Subcutaneous adipose tissue (tissue), 4 donors: Measurements from ENCODE around the gene APOL3. TPM values are rescaled to one million over a fixed set of nuclear protein-coding genes. Genes with fewer than 3 reads are reported as not detected.

Experiments
- total RNA-seq, 4 donors: library from RNA; depleted of rRNA; stranded (reverse); fragments of >200 nt; gene quantifications; one replicate each; pipeline ENCODE4 v1.1.0, GENCODE V29; 2016
- TF ChIP-seq, protein P1 (sequence below): fragments of 450-650 bp; IDR thresholded peaks from one replicate; pipeline ENCODE4 v1.5.1; 2016; ENCODE audit warnings: low read depth, mild to moderate bottlenecking, control low read depth, antibody characterized with exemption, moderate library complexity

The APOL3 gene
- total RNA-seq, 4 donors from 2014 or later, result 99.3 to 166 (median 121) TPM

DNA sequence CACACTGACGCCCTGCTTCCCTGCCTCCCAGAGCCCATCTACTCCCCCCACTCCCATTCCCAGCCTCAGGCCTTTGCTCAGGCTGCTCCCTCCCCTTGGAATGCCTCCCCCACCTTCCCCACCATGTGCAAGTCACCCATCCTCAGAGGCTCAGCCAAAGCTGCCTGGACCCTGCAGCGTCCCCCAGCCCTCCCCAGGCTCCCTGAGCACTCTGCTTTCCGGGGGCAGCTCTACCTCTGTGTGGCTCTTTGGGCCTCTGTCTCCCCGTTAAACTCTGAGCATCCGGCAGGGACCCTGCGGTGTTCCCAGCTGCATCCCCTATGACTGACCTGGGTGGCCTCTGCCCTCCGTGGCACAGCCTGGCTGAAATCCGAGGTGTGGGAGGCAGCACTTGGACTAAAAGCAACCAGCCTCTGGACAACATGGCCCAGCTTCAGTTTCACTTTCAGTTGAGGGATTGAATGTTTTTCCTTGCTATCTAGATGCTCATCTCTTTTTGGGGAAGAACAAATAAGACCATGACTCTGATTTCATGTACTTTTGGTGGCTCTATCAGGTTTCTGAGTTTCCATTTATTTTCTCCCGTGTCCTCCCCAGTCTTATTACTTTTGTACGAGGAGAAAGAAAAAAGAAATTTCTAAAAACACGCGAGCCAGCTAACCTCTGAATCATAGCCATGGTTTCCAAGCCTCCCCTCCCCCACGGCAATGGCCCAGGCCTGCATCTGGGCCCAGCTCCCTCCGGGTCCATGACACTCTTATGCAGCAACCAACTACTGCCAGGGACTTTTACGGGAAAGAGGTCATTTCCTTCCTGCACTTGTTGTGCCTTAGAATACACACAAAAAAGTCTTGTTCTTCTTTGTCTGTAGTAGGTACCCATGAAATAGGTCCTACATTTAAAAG lies 3.8 kb downstream of the APOL3 start:
- TF ChIP-seq, protein P1, sequence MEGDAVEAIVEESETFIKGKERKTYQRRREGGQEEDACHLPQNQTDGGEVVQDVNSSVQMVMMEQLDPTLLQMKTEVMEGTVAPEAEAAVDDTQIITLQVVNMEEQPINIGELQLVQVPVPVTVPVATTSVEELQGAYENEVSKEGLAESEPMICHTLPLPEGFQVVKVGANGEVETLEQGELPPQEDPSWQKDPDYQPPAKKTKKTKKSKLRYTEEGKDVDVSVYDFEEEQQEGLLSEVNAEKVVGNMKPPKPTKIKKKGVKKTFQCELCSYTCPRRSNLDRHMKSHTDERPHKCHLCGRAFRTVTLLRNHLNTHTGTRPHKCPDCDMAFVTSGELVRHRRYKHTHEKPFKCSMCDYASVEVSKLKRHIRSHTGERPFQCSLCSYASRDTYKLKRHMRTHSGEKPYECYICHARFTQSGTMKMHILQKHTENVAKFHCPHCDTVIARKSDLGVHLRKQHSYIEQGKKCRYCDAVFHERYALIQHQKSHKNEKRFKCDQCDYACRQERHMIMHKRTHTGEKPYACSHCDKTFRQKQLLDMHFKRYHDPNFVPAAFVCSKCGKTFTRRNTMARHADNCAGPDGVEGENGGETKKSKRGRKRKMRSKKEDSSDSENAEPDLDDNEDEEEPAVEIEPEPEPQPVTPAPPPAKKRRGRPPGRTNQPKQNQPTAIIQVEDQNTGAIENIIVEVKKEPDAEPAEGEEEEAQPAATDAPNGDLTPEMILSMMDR, result no peak

DNA sequence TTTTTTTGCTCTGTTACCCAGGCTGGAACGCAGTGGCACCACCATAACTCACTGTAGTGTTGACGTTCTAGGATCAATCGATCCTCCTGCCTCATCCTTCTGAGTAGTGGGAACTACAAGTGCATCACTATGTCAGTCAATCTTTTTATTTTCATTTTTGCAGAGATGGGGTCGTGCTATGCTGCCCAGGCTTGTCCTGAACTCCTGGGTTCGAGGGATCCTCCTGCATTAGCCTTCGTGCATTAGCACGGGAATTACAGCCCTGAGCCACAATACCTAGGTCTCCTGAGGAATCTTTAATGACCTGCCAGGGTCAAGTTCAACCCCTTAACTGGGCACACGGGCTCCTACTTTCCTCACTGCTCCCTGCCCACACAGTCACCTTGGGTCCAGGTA lies 4.4 kb downstream of the APOL3 start:
- TF ChIP-seq, protein P1, result no peak

DNA sequence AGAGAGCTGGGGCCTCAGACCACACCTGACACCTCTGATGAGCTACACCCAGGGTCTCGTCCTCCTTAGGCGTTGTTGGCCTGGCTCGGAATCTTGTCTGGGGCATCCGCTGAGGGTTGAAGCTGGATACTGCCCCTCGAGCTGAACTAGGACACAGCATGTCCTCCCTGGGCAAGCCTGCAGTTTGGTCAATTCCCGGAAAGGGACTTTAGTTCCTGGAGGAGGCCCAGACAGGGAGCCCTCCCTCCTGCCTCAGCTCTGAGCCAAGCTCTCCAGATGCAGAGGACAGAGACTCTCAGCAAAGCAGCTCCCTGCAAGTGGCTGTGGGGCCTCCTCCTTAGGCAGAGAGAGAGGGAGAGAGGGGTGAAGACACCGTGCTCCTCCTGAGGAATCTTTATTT lies 4.9 kb downstream of the APOL3 start:
- TF ChIP-seq, protein P1, result no peak

DNA sequence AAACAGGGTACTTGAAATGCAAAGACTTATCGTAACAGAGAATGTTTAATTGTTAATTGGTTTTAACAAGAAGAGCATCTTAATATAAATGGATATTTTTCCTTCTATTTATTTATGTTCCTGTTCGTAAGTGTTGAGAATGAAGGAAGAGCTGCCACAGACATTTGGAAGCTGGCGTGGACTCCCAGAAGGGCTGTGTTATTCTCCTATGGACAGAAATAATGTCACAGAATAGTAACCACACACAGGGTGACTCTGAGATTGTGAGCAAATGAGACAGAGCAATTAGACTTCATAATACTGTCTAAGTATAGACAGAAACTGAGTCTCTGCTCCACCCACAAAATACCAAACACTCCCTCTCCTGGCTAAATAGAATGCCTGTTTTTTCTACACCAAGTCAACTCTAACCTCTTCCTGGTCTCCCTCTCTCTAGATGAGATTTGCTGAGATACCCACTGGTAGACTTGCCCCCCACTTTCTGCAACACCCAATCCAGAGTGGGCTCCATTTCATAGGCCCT lies 6.1 kb downstream of the APOL3 start:
- TF ChIP-seq, protein P1, result no peak

DNA sequence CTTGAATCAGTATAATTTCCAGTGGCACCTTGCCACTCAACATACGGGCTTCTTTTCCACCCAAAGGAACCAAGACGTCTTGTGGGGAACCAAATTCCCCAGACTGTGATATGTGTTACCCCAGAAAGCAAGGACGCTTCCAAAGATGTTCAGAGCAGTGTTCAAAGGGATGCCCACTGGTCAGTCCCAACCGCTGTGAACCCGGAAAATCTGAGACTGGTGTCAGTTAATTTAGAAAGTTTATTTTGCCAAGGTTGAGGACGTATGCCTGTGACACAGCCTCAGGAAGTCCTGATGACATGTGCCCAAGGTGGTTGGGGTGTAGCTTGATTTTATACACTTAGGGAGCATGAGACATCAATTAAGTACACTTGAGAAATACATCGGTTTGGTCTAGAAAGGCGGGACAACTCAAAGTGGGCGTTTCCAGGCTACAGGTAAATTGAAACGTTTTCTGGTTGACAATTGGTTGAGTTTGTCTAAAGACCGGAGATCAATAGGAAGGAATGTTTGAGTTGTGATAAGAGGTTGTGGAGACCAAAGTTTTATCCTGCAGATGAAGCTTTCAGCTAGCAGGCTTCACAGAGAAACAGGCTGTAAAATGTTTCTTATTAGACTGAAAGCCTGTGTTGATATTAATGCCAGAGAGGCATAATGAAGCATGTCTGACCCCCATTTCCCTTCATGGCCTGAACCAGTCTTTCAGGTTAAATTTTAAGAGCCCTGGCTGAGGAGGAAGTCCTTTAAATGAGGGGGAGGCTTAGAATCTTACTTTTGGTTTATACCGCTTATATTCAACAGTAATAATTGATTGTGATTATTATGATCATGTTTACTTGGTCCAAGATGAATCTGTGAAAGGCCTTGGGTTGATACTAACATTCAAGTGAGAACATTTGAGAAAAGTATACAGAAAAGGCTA lies 6.8 kb downstream of the APOL3 start:
- TF ChIP-seq, protein P1, result no peak

DNA sequence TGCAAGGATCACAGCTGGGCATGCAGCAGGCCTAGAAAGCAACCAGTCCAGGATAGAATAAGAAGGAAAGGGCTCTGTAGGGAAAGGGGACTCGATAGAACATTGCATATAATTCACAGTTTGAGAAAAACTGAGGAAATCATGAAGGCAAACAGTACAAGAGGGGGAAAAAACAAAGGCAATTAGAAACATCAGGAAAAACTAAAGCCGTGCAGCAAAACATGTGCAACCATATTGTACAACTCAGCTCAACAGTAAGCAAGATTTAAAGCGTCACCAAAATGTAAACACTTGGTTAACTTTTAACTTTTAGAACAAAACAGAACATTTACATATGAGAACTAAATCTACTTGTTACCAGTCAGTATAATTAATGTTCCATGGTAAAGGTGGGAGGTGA lies 8.5 kb downstream of the APOL3 start:
- TF ChIP-seq, protein P1, result no peak

DNA sequence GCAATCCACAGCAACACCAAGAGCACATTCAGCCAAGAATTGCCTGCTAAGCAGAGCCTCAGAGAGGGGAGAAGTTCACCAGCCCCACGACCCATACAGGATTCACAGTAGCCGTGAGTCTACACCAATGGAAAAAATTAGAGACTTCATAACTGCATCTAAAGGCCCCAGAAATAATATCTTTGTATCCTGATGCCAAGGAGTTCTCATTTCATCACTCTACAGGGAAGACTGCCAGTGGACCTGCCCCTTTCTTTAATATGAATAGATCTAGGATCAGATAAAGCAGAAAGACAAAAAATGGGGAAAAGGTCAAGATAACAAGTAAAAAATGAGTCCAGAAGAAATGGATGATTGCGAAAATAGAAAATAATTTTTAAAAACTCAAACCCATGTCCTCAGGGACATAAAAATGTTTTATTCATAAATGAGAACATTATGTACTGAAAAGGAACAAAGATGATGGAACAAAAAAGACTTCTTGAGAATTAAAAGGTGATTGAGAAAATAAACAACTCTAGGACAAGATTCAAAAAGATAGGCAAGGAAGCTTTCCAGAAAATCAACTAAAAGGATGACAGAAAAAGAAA lies 9.5 kb downstream of the APOL3 start:
- TF ChIP-seq, protein P1, result no peak
